Fibroblast of pulmonary artery (primary cell): ENCODE results near the gene CROCC2.

ENCODE experiments used
- DNase-seq: peaks from one replicate; pipeline ENCODE4 v3.0.0-alpha.2; 2010; ENCODE audit warnings: low read depth
- H3K4me3 ChIP-seq: replicated peaks from 2 replicates; pipeline ENCODE4 v1.5.1; 2011; ENCODE audit warnings: low read depth, mild to moderate bottlenecking, control low read depth, low read length, moderate library complexity
- CTCF ChIP-seq: IDR thresholded peaks from 2 replicates; pipeline ENCODE4 v1.5.1; 2011; ENCODE audit warnings: mild to moderate bottlenecking, control low read depth, low read length, inconsistent platforms; ENCODE audit errors: missing control alignments

Gene CROCC2

DNA sequence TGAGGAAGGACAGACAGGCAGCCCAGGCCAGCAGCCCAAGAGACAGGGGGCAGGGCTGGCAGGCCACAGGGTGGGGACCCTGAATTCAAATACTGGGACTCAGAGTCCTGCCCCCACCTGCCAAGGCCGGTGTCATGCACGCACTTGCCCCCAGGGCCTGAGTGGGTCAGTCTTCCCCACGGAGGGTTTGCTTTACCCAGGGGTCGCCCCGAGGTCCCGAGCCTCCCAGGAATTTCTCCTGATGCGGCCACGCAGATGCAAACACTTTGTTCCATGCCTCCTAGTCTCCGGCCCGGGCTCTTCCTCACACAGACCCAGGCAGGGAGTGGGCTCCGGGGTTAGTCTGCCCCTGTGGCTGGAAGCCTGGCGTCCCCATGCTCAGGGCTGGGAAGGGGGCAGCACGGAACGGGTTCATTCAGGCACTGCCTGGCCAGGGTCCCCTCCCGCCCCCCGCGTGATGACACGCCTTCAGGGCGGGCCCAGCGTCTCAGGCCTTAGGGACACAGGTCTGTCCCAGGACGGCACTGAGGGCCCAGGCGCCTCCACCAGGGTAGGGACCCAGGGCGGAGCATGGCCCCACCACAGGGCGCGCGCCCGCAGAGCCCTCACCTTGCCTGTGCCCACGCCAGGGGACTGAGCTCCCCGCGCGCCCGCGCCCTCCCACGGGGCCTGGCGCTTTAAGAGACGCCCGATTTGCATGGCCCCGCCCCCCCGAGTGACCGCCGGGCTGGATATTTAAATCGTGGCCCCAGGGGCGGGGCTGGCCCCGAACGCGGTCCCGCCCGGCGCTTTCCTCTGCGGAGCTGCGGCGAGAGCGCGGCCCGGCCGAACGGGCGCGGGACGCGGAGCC is 91.9 kb downstream of the CROCC2 start, which contains the start of gene SNED1:
SNED1 (plus strand) TSS at position 763 of the 850 bp plus-strand sequence. CDS start 220 bp downstream, outside the sequence.
- TF ChIP-seq CTCF = no peak
- peak; percentile 80 for DNase-seq
- peak within 1 kb of the TSS; percentile 57 for H3K4me3 ChIP-seq

- H3K4me3 ChIP-seq = peak overlapping the region; percentile 57
- TF ChIP-seq CTCF = no peak
- DNase-seq = no peak
Measured at GRCh38 chr2:240998706-240998994, 92.5 kb downstream of the CROCC2 start.

- peak overlapping the region; percentile 57 for H3K4me3 ChIP-seq
- DNase-seq = no peak
- TF ChIP-seq CTCF = no peak
Measured at GRCh38 chr2:240998995-240999791, 93.1 kb downstream of the CROCC2 start.

DNA sequence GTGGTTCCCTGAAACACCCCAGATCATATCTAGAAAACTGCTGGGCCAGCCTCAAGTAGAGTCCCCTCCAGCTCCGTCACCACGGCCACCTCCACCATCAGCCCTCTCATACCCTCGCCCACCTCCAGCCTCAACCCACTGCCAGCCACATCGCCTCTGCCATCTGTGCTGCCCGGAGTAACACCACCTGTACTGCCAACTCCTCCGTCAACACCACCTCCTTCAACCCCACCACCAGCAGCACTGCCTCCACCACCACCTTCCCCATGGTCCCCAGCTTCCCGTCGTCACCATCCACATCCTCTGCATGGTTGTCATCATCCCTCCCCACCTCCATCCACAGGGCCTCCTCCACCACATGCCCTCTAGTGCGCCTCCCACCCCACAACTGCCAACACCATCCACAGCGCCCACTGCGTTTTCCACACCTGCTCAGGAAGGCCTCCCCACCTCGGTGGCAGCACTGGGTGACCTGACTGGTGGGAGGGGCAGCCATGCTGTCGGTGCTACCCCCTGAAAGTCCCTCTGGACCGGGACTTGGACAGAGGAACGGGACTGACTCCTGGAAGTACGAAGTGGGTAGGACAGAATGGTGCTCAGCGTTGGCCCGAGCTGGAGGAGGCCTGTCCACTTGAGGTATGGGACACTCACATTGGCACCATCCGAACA is 93.9 kb downstream of the CROCC2 start:
- no peak for DNase-seq
- no peak for TF ChIP-seq CTCF
- H3K4me3 ChIP-seq = peak overlapping the region; percentile 57

DNA sequence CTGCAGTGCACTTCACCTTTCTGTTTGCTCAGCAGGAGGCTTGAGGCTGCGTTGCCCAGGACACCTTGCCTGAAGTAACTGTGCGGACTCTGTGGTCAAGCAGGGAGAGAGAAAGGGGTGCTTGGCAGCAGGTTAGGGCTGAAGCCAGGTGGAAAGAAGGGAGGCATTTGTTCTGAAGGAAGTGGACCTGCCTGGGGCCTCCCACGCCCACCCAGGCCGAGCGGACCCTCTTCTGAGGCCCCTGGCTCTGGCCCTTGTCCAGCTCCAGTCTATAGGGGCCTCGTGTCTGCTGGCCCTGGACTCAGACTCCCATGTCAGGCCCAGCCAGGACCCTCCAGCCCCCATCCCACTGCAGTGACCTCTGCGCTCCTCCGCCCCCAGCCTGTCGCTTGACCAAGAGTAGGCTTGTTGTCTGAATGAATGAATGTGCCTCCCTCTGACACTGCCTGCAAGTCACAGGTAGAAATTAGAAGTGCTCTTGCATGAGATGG is 94.7 kb downstream of the CROCC2 start:
- DNase-seq = no peak
- TF ChIP-seq CTCF = no peak
- no peak overlapping the region for H3K4me3 ChIP-seq

DNA sequence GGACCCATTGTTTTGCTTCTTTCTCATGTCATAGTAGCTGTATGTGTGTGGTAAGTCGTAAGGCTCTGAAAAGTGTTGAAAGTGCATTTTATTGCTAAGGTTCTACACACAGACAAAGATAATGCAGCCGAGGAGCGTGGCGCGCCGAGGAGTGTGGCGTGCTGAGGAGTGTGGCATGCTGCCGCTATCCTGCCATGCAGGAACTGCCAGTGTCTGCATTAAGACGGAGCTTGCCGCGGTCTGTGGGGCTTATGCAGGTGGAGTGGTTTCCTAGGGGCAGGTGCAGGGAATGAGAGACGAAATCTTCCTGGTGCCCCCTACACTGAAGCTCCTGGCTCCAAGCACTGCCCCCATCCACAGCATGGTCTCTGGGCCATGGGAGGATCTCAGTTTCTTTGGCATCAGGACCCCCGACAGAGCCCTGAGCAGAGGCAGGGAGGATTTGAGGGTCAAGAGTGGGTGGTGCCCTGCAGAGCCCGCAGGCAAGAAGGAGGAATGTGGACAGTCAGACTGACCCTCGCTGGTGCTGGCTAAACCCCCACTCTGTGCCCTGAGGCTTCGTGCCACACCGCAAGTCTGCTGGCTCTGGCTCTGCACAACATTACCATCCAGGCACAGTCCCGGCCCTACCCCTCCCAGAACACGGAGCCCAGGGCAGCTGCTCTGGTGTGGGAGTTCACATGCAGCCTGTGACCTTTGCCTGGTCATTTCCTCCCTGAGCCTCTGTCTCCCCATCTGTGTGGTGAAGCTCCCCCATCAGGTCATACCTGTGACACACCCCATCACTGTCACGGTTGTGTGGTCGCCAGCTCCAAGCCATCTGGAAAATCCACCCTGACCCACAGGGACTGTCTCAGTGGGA is 95.5 kb downstream of the CROCC2 start:
- DNase-seq = no peak
- no peak for TF ChIP-seq CTCF
- no peak overlapping the region for H3K4me3 ChIP-seq
